22Rv1 (cell line): ENCODE results near the gene KCNA10.

Experiments used
- ZFX ChIP-seq: fragments of 450-650 bp; IDR thresholded peaks from 2 replicates; pipeline ENCODE4 v1.6.1; 2017; ENCODE audit warnings: antibody characterized with exemption, borderline replicate concordance
- TF ChIP-seq, protein P1 (sequence below): fragments of 450-650 bp; IDR thresholded peaks from 2 replicates; pipeline ENCODE4 v1.5.1; 2017; ENCODE audit warnings: mild to moderate bottlenecking

DNA sequence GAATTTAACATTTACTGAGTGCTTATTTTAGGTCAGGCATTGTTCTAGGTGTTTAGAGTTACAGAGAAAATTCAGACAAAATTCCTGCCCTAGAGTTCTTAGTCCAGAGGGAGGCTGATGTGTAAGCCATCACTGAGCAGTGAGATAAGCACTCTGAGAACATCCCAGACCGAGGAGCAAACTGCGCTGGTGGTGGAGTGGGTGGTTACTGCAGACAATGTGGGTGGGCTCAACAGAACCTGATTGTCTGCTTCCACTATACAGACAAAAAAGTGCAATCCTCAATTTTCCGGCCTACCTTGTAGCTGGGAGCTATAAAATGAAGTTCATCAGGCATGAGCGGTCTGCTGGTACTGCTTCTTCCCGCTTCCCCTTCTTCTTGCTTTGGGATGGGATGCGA, 44.5 kb downstream of the KCNA10 start:
- TF ChIP-seq, protein P1, sequence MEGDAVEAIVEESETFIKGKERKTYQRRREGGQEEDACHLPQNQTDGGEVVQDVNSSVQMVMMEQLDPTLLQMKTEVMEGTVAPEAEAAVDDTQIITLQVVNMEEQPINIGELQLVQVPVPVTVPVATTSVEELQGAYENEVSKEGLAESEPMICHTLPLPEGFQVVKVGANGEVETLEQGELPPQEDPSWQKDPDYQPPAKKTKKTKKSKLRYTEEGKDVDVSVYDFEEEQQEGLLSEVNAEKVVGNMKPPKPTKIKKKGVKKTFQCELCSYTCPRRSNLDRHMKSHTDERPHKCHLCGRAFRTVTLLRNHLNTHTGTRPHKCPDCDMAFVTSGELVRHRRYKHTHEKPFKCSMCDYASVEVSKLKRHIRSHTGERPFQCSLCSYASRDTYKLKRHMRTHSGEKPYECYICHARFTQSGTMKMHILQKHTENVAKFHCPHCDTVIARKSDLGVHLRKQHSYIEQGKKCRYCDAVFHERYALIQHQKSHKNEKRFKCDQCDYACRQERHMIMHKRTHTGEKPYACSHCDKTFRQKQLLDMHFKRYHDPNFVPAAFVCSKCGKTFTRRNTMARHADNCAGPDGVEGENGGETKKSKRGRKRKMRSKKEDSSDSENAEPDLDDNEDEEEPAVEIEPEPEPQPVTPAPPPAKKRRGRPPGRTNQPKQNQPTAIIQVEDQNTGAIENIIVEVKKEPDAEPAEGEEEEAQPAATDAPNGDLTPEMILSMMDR, result no peak
- no peak for TF ChIP-seq ZFX
